ENCODE measurements around the gene TRIM13.
"Not testable (repeated sequence)": the region's sequence is repeated elsewhere in the genome, so short reads cannot be mapped to it uniquely, and the experiment has no call there.

DNA sequence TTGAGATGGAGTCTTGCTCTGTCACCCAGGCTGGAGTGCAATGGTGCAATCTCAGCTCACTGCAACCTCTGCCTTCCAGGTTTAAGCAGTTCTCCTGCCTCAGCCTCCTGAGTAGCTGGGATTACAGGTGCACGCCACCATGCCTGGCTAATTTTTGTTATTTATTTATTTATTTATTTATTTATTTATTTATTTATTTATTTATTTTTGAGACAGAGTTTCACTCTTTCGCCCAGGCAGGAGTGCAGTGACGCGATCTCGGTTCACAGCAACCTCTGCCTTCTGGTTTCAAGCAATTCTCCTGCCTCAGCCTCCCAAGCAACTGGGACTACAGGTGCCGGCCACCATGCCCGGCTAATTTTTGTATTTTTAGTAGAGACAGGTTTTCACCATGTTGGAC, 65.5 kb downstream of the TRIM13 start:
- not testable (repeated sequence) for TF ChIP-seq POLR2A (IDR thresholded peaks at IDR 0.05)
- TF ChIP-seq, protein P1, sequence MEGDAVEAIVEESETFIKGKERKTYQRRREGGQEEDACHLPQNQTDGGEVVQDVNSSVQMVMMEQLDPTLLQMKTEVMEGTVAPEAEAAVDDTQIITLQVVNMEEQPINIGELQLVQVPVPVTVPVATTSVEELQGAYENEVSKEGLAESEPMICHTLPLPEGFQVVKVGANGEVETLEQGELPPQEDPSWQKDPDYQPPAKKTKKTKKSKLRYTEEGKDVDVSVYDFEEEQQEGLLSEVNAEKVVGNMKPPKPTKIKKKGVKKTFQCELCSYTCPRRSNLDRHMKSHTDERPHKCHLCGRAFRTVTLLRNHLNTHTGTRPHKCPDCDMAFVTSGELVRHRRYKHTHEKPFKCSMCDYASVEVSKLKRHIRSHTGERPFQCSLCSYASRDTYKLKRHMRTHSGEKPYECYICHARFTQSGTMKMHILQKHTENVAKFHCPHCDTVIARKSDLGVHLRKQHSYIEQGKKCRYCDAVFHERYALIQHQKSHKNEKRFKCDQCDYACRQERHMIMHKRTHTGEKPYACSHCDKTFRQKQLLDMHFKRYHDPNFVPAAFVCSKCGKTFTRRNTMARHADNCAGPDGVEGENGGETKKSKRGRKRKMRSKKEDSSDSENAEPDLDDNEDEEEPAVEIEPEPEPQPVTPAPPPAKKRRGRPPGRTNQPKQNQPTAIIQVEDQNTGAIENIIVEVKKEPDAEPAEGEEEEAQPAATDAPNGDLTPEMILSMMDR (IDR thresholded peaks at IDR 0.05), result not testable (repeated sequence)

Data from adrenal gland (tissue), 5 donors.